Measurements from ENCODE around the gene MLEC.

GRCh38 chr12:120659151-120659525, 27.8 kb upstream of the MLEC start:
- TF ChIP-seq CTCF (conservative IDR thresholded peaks at IDR 0.05 in 1 of 2, IDR thresholded peaks at IDR 0.05 in 1 of 2; ENCODE audit: low read depth in 1 of 2, low read length in 2 of 2) (no peak), EZH2 (IDR thresholded peaks at IDR 0.05; ENCODE audit: low read length, missing control alignments) (no peak)
